Peyer's patch (tissue), 4 donors: ENCODE data around the gene CLASP1.

Experiments
- POLR2A ChIP-seq, 2 donors: fragments of 450-650 bp; IDR thresholded peaks; one replicate each; pipeline ENCODE4 v1.5.1; 2017; ENCODE audit warnings: antibody characterized with exemption in 2 of 2, mild to moderate bottlenecking in 2 of 2, moderate library complexity in 2 of 2
- TF ChIP-seq, protein P1 (sequence below), 6 experiments: fragments of 450-650 bp in 4 of 6; fragments of 200-600 bp in 2 of 6; sonication (generic) in 1 of 6; IDR thresholded peaks; one replicate each; pipeline ENCODE4 v1.5.1; 2017 to 2019; ENCODE audit warnings: antibody characterized with exemption in 6 of 6, mild to moderate bottlenecking in 3 of 6, moderate library complexity in 1 of 6

- TF ChIP-seq, protein P1, sequence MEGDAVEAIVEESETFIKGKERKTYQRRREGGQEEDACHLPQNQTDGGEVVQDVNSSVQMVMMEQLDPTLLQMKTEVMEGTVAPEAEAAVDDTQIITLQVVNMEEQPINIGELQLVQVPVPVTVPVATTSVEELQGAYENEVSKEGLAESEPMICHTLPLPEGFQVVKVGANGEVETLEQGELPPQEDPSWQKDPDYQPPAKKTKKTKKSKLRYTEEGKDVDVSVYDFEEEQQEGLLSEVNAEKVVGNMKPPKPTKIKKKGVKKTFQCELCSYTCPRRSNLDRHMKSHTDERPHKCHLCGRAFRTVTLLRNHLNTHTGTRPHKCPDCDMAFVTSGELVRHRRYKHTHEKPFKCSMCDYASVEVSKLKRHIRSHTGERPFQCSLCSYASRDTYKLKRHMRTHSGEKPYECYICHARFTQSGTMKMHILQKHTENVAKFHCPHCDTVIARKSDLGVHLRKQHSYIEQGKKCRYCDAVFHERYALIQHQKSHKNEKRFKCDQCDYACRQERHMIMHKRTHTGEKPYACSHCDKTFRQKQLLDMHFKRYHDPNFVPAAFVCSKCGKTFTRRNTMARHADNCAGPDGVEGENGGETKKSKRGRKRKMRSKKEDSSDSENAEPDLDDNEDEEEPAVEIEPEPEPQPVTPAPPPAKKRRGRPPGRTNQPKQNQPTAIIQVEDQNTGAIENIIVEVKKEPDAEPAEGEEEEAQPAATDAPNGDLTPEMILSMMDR (IDR thresholded peaks at IDR 0.05): no peak
- no peak for TF ChIP-seq POLR2A (IDR thresholded peaks at IDR 0.05)
These were observed 73.0 kb downstream of the CLASP1 start for GRCh38 chr2:121576263-121576662.
